IMR-90 (cell line): ENCODE data around the gene RNF181. TPM values are rescaled to one million over a fixed set of nuclear protein-coding genes. Genes with fewer than 3 reads are reported as not detected.

ENCODE experiments used
- ATAC-seq: fragments of 200-7000 bp; cut with Tn5 transposase; 2 replicates; pipeline ENCODE4 v1.9.1; 2020; ENCODE audit warnings: low read depth, mild to moderate bottlenecking, moderate library complexity
- BruUV-seq: library from RNA; stranded (reverse); fragments of 400-500 nt; replicated peaks from 2 replicates; lab custom pipeline; 2021; lab: Mats Ljungman, UMichigan
- CTCF ChIA-PET: fragments of 300-600 bp; formaldehyde crosslinking; extraction: SDS; loops from one replicate; lab custom pipeline; 2021; ENCODE audit warnings: antibody characterized with exemption; lab: Yijun Ruan, JAX
- POLR2A ChIA-PET: fragments of 300-600 bp; sonication (Branson Sonifier 250); formaldehyde crosslinking; loops from one replicate; lab custom pipeline; 2022; ENCODE audit warnings: antibody characterized with exemption; ENCODE audit not compliant: unreplicated experiment; lab: Charles Lee
- DNase-seq: peaks from one replicate; pipeline ENCODE4 v3.0.0; 2013
- H2AFZ ChIP-seq: replicated peaks from 2 replicates; pipeline ENCODE3; 2013; ENCODE audit warnings: low read length, mild to moderate bottlenecking; ENCODE audit not compliant: poor library complexity
- H2AK5ac ChIP-seq: 2 replicates; pipeline ENCODE4 v1.6.1; 2013; ENCODE audit warnings: low read depth, low read length, inconsistent platforms
- H2AK9ac ChIP-seq: replicated peaks from 2 replicates; pipeline ENCODE3; 2013; ENCODE audit warnings: mild to moderate bottlenecking, low read depth, low read length, moderate library complexity; ENCODE audit not compliant: poor library complexity
- H2BK120ac ChIP-seq: 2 replicates; pipeline ENCODE4 v1.6.1; 2013; ENCODE audit warnings: low read depth, low read length, inconsistent platforms
- H2BK15ac ChIP-seq: 3 replicates; pipeline ENCODE4 v1.6.1; 2013; ENCODE audit warnings: low read depth, low read length, inconsistent platforms
- H2BK20ac ChIP-seq: 2 replicates; pipeline ENCODE4 v1.6.1; 2013; ENCODE audit warnings: low read depth, mild to moderate bottlenecking, inconsistent platforms, low read length, moderate library complexity
- H2BK5ac ChIP-seq: 2 replicates; pipeline ENCODE4 v1.6.1; 2013; ENCODE audit warnings: mild to moderate bottlenecking, low read depth, low read length, inconsistent platforms; ENCODE audit not compliant: poor library complexity, severe bottlenecking
- H3K14ac ChIP-seq: replicated peaks from 2 replicates; pipeline ENCODE4 v1.6.1; 2013; ENCODE audit warnings: low read depth, low read length, inconsistent platforms
- H3K18ac ChIP-seq: 2 replicates; pipeline ENCODE4 v1.6.1; 2013; ENCODE audit warnings: low read depth, low read length, control low read depth
- H3K23ac ChIP-seq: 2 replicates; pipeline ENCODE4 v1.6.1; 2013; ENCODE audit warnings: low read depth, low read length, inconsistent platforms
- H3K27ac ChIP-seq: 2 replicates; pipeline ENCODE4 v1.5.1; 2013; ENCODE audit warnings: mild to moderate bottlenecking, control low read depth, low read length; ENCODE audit not compliant: insufficient read depth
- H3K27me3 ChIP-seq: 2 replicates; pipeline ENCODE4 v1.6.1; 2013; ENCODE audit warnings: low read length; ENCODE audit not compliant: control insufficient read depth, insufficient read depth
- H3K36me3 ChIP-seq: 2 replicates; pipeline ENCODE4 v1.6.1; 2013; ENCODE audit warnings: low read length, mixed read lengths; ENCODE audit not compliant: control insufficient read depth, insufficient read depth
- H3K4ac ChIP-seq: 2 replicates; pipeline ENCODE4 v1.6.1; 2013; ENCODE audit warnings: low read depth, low read length, inconsistent platforms
- H3K4me1 ChIP-seq: 2 replicates; pipeline ENCODE4 v1.6.1; 2013; ENCODE audit warnings: low read length, mixed read lengths; ENCODE audit not compliant: control insufficient read depth, insufficient read depth
- H3K4me2 ChIP-seq: 2 replicates; pipeline ENCODE4 v1.6.1; 2013; ENCODE audit warnings: low read depth, mild to moderate bottlenecking, control low read depth, low read length, moderate library complexity
- H3K4me3 ChIP-seq: 2 replicates; pipeline ENCODE4 v1.5.1; 2013; ENCODE audit warnings: low read depth, mild to moderate bottlenecking, control low read depth, low read length, moderate library complexity; ENCODE audit not compliant: insufficient read depth
- H3K56ac ChIP-seq: 2 replicates; pipeline ENCODE4 v1.6.1; 2013; ENCODE audit warnings: low read length, inconsistent platforms; ENCODE audit not compliant: insufficient read depth; ENCODE audit errors: extremely low read depth
- H3K79me1 ChIP-seq, 2 experiments: 2 replicates each; pipeline ENCODE4 v1.6.1; 2013; ENCODE audit warnings: low read length in 2 of 2, inconsistent platforms in 1 of 2, low read depth in 1 of 2
- H3K9ac ChIP-seq: 2 replicates; pipeline ENCODE4 v1.6.1; 2013; ENCODE audit warnings: low read depth, low read length, control low read depth
- H3K9me1 ChIP-seq: 2 replicates; pipeline ENCODE4 v1.6.1; 2013; ENCODE audit warnings: low read length, inconsistent platforms; ENCODE audit not compliant: insufficient read depth
- H3K9me3 ChIP-seq: 2 replicates; pipeline ENCODE4 v1.6.1; 2013; ENCODE audit warnings: low read length; ENCODE audit not compliant: control insufficient read depth, insufficient read depth
- H4K20me1 ChIP-seq: 2 replicates; pipeline ENCODE4 v1.6.1; 2013; ENCODE audit warnings: low read length, inconsistent platforms; ENCODE audit not compliant: insufficient read depth
- H4K5ac ChIP-seq: 2 replicates; pipeline ENCODE4 v1.6.1; 2013; ENCODE audit warnings: mild to moderate bottlenecking, low read depth, low read length, control low read depth
- H4K8ac ChIP-seq, 2 experiments: 2 replicates each; pipeline ENCODE4 v1.6.1; 2013; ENCODE audit warnings: low read depth in 2 of 2, low read length in 2 of 2, control low read depth in 1 of 2, inconsistent platforms in 1 of 2
- H4K91ac ChIP-seq: 2 replicates; pipeline ENCODE4 v1.6.1; 2013; ENCODE audit warnings: low read depth, low read length, inconsistent platforms; ENCODE audit not compliant: insufficient read depth
- CEBPB ChIP-seq: IDR thresholded peaks from 2 replicates; pipeline ENCODE4 v1.6.1; 2012; ENCODE audit warnings: low read depth, low read length, improper control_type of control experiment
- WGBS, 2 experiments: methylation state at CpG; one replicate each; pipeline versions ENCODE4 v1.1.5 to v1.1.7; 2013; ENCODE audit warnings: missing lambda C conversion rate in 2 of 2; ENCODE audit not compliant: insufficient read length in 1 of 2; ENCODE audit errors: extremely low coverage in 2 of 2; 5-methylcytosine and 5-hydroxymethylcytosine counted together
- dilution Hi-C: fragments of 300-500 bp; cut with HindIII; formaldehyde crosslinking; loops from one replicate; pipeline ENCODE4 v1.14.3; 2018; ENCODE audit warnings: low sequenced_read_pairs; ENCODE audit not compliant: unreplicated experiment
- in situ Hi-C: fragments of 300-500 bp; cut with MboI; formaldehyde crosslinking; loops from 3 replicates; pipeline ENCODE4 v1.14.3; 2019; ENCODE audit warnings: low sequenced_read_pairs, inconsistent platforms, mixed read lengths
- intact Hi-C: fragments of 100-400 bp; cut with micrococcal nuclease; formaldehyde crosslinking; loops from 2 replicates; pipeline ENCODE4 v1.10.0; 2022
- polyA plus RNA-seq, 3 experiments: library from polyadenylated mRNA; depleted of rRNA; stranded (reverse); fragments of >200 nt; gene quantifications; 2 replicates each; pipeline ENCODE4 v1.2.3, GENCODE V29; 2012; ENCODE audit warnings: low replicate concordance in 1 of 3
- total RNA-seq: library from RNA; depleted of rRNA; stranded (reverse); fragments of >200 nt; gene quantifications from 2 replicates; pipeline ENCODE4 v1.2.3, GENCODE V29; 2012
- TF ChIP-seq, protein P1 (sequence below): conservative IDR thresholded peaks from 2 replicates; pipeline ENCODE4 v1.5.1; 2012; ENCODE audit warnings: mild to moderate bottlenecking, low read depth, low read length, improper control_type of control experiment

RNF181 gene
- total and polyA plus RNA-seq, 2 of the 4 experiments (the other 2 are of a cell fraction): 438 to 498 TPM

DNA sequence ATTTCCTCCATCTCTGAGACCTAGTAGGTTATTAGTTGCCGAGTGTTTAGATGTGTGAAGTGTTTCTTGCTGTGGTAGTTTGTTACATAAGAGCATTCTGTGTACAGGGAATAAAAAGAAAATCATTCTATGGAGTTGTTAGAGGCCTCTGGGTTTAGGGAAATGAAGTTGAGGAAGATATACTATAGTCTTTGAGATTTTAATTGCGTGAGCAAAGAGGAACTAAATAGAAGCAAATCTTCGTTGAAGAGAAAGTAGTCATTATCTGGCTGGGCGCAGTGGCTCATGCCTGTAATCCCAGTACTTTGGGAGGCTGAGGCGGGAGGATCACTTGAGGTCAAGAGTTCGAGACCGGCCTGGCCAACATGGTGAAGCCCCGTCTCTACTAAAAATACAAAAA is 39.5 kb downstream of the RNF181 start:
- H3K23ac ChIP-seq: no peak overlapping the region
- no peaks in the 10 kb centered on the region for H3K9me1 ChIP-seq
- dilution Hi-C loops (no loop called here), intact Hi-C loops (no loop called here), in situ Hi-C loops (loop anchor here (5.0 kb wide), 1 partner anchor 177 kb away; no protein-coding TSS in a partner anchor)
- peaks cover 59% of the 10 kb centered on the region for H3K36me3 ChIP-seq
- no peak for TF ChIP-seq CEBPB
- TF ChIP-seq, protein P1, sequence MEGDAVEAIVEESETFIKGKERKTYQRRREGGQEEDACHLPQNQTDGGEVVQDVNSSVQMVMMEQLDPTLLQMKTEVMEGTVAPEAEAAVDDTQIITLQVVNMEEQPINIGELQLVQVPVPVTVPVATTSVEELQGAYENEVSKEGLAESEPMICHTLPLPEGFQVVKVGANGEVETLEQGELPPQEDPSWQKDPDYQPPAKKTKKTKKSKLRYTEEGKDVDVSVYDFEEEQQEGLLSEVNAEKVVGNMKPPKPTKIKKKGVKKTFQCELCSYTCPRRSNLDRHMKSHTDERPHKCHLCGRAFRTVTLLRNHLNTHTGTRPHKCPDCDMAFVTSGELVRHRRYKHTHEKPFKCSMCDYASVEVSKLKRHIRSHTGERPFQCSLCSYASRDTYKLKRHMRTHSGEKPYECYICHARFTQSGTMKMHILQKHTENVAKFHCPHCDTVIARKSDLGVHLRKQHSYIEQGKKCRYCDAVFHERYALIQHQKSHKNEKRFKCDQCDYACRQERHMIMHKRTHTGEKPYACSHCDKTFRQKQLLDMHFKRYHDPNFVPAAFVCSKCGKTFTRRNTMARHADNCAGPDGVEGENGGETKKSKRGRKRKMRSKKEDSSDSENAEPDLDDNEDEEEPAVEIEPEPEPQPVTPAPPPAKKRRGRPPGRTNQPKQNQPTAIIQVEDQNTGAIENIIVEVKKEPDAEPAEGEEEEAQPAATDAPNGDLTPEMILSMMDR: no peak
- H2AK5ac ChIP-seq: no peak overlapping the region
- peaks cover 15% of the 10 kb centered on the region for H4K20me1 ChIP-seq
- DNase-seq (no peak), ATAC-seq (no peak)
- H3K56ac ChIP-seq: no peak overlapping the region
- no peaks in the 10 kb centered on the region for H3K27me3 ChIP-seq
- H3K4me3 ChIP-seq: no peak overlapping the region
- no peak overlapping the region for H4K8ac ChIP-seq
- H2AK9ac ChIP-seq: no peak overlapping the region
- no peak overlapping the region for H4K5ac ChIP-seq
- H3K18ac ChIP-seq: no peak overlapping the region
- H2BK5ac ChIP-seq: no peak overlapping the region
- H3K4me2 ChIP-seq: no peak overlapping the region
- H3K9me3 ChIP-seq: no peaks in the 10 kb centered on the region
- H2BK20ac ChIP-seq: no peak overlapping the region
- peaks cover 6 to 41% of the 10 kb centered on the region in 2 experiments for H3K79me1 ChIP-seq
- H3K27ac ChIP-seq: no peak overlapping the region
- no peak overlapping the region for H2BK120ac ChIP-seq
- no peak overlapping the region for H2AFZ ChIP-seq
- H3K4ac ChIP-seq: no peak overlapping the region
- no peak overlapping the region for H4K91ac ChIP-seq
- H3K4me1 ChIP-seq: 0 out of 2 replicates have a peak, but pooled peaks cover 4% of the 10 kb centered on the region
- H2BK15ac ChIP-seq: no peak overlapping the region
- no peak overlapping the region for H3K9ac ChIP-seq
- WGBS, 2 experiments: 97% methylated on average over 6 of the region's 8 CpGs; no CpG with 5 or more reads in 1 of the 2 experiments
- H3K14ac ChIP-seq: no peak overlapping the region
- CTCF ChIA-PET: interaction anchor here (0.6 kb wide), 1 partner anchor 13 kb away, joined by 4 read pairs; no protein-coding TSS in a partner anchor
- POLR2A ChIA-PET: no interaction called here
- BruUV-seq: no TSS peak
